BJ (cell line): ENCODE measurements around the gene KIAA0232. TPM values are rescaled to one million over a fixed set of nuclear protein-coding genes. Genes with fewer than 3 reads are reported as not detected.

Experiments used
- CTCF ChIA-PET: fragments of 350-600 bp; formaldehyde crosslinking; extraction: SDS; loops from one replicate; lab custom pipeline; 2021; ENCODE audit warnings: antibody characterized with exemption, inconsistent platforms; lab: Yijun Ruan, JAX
- POLR2A ChIA-PET: fragments of 300-600 bp; sonication (Branson Sonifier 250); formaldehyde crosslinking; extraction: SDS; loops from one replicate; lab custom pipeline; 2021; ENCODE audit warnings: antibody characterized with exemption; lab: Charles Lee
- DNase-seq: peaks from one replicate; pipeline ENCODE4 v3.0.0-alpha.2; 2011; ENCODE audit warnings: low read depth
- H3K27me3 ChIP-seq: 2 replicates; pipeline ENCODE4 v1.6.0; 2011; ENCODE audit warnings: low read length; ENCODE audit not compliant: control insufficient read depth, insufficient read depth
- H3K36me3 ChIP-seq: 2 replicates; pipeline ENCODE4 v1.5.1; 2011; ENCODE audit warnings: low read length; ENCODE audit not compliant: control insufficient read depth, insufficient read depth
- H3K4me3 ChIP-seq: 2 replicates; pipeline ENCODE4 v1.5.1; 2011; ENCODE audit warnings: low read depth, mild to moderate bottlenecking, control low read depth, low read length
- polyA plus RNA-seq: library from polyadenylated mRNA; depleted of rRNA; stranded (reverse); fragments of >200 nt; gene quantifications from 2 replicates; pipeline ENCODE4 v1.2.3, GENCODE V29; 2011
- TF ChIP-seq, protein P1 (sequence below): IDR thresholded peaks from 2 replicates; pipeline ENCODE4 v1.5.1; 2011; ENCODE audit warnings: low read depth, mild to moderate bottlenecking, control low read depth, inconsistent platforms, low read length, moderate library complexity; ENCODE audit not compliant: insufficient read depth

The KIAA0232 gene
- polyA plus RNA-seq, 1 experiment, result 11.0 TPM

DNA sequence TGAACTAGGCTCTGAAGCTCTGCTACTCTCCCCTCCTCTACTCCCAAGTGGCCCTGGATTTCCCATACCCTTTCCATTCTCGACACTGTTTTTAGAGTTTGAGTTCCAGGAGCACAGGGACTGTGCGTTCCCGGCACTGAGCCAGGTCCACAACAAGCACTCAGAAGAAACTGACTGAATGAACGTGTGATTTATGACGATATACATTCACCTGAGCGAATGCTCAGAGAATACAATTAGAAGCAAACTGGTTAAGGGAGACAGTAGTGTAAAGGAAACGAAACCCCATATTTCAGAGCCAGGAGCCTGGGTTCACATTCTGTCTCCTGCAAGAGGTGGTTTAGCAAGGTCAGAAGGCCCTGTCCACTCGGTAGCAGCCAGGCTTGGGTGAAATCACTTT is 1.4 kb upstream of the KIAA0232 start:
- Histone ChIP-seq H3K4me3 (no peak overlapping the region), H3K36me3 (no peaks in the 10 kb centered on the region), H3K27me3 (peaks cover 3% of the 10 kb centered on the region)
- no peak for DNase-seq
- ChIA-PET CTCF (interaction anchor here (0.7 kb wide), 1 partner anchor 92 kb away, joined by 3 read pairs; no protein-coding TSS in a partner anchor), POLR2A (no interaction called here)
- TF ChIP-seq, protein P1, sequence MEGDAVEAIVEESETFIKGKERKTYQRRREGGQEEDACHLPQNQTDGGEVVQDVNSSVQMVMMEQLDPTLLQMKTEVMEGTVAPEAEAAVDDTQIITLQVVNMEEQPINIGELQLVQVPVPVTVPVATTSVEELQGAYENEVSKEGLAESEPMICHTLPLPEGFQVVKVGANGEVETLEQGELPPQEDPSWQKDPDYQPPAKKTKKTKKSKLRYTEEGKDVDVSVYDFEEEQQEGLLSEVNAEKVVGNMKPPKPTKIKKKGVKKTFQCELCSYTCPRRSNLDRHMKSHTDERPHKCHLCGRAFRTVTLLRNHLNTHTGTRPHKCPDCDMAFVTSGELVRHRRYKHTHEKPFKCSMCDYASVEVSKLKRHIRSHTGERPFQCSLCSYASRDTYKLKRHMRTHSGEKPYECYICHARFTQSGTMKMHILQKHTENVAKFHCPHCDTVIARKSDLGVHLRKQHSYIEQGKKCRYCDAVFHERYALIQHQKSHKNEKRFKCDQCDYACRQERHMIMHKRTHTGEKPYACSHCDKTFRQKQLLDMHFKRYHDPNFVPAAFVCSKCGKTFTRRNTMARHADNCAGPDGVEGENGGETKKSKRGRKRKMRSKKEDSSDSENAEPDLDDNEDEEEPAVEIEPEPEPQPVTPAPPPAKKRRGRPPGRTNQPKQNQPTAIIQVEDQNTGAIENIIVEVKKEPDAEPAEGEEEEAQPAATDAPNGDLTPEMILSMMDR, result no peak

DNA sequence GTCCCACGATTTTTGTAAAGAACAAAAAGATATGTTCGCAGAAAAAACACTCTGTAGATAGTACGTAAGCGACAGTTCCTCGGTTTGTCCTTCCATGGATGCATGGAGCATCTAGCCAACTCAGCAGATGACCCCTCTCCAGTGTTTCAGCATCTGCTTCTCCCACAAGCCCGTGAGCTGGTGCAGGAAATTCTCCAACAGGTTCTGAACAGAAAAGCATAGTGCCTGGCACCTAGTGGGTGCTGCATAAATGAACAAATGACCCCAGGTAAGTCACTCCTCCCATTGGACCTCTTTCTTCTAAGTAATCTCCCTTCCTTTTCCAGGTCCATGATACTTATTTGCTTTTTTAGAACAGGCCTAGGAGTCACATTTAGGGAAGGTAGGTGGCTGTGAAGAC is 966 bp upstream of the KIAA0232 start:
- Histone ChIP-seq H3K4me3 (no peak overlapping the region; the same call in 1 of the 2 replicates), H3K36me3 (no peaks in the 10 kb centered on the region), H3K27me3 (no peaks in the 10 kb centered on the region; the same call in 1 of the 2 replicates)
- no peak for DNase-seq
- TF ChIP-seq, protein P1, result no peak
- ChIA-PET CTCF (interaction anchor here (1.0 kb wide), 1 partner anchor 92 kb away, joined by 3 read pairs; no protein-coding TSS in a partner anchor), POLR2A (no interaction called here)

DNA sequence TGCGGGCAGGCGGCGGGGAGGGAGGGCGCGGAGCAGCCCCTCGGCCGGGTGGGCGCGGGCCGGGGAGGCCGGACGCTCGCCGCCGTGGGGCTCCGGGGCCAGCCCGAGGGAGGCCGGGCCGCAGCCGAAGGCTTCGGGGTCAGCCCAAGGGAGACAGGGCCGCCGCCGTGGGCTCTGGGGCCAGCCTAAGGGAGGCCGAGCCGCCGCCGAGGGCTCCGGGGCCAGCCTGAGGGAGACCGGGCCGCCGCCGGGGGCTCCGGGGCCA is 251 bp downstream of the KIAA0232 start:
- peak overlapping the region; percentile 94 for H3K4me3 ChIP-seq
- CTCF ChIA-PET, result no interaction called here
- H3K27me3 ChIP-seq, result no peaks in the 10 kb centered on the region; the same call in 1 of the 2 replicates
- H3K36me3 ChIP-seq, result no peaks in the 10 kb centered on the region
- POLR2A ChIA-PET, result no interaction called here
- DNase-seq, result no peak
- TF ChIP-seq, protein P1, result no peak

DNA sequence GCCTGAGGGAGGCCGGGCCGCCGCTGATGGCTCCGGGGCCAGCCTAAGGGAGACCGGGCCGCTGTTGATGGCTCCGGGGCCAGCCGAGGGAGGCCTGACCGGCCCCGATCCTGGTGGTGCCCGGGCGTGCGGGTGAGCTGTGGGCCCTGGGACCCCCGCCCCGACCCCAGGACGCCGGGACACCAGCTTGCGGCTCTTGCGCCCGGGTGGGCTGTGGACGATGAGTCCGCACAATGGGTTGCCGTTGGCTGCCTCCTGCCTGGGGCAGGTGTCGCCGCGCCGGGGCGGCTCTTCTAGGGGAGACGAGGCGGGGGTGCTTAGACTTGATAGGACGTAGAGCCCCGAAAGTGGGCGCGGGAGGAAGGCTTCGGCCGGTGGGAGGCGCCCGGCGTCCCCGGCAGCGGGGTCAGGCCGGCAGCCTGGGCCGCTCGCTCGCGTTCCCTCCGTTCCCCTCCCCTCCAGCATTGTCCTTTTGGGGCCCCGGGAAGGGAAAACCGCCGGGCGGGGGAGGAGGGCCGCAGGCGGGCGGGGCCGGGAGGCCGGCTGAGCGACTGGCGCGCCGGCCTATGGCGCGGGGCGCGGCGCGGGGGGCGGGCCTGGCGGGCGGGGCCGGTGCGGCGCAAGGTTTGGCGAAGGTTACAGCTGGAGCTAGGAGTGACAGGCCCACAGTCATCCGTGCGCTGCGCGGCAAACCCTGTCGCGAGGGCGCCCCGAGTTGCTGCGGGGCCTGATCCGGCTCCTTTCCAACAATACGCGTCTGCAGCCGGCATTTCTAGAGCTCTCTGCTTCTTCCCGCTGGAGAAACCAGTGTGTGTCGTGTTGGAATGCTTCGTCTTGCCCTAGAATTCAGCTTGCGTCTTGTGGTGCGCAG is 819 bp downstream of the KIAA0232 start:
- CTCF ChIA-PET, result interaction anchor here (1.2 to 2.0 kb wide), 3 partner anchors 14 to 90 kb away, joined by 4 to 10 read pairs (median 6); no protein-coding TSS in a partner anchor
- TF ChIP-seq, protein P1, result peak; percentile 16

DNA sequence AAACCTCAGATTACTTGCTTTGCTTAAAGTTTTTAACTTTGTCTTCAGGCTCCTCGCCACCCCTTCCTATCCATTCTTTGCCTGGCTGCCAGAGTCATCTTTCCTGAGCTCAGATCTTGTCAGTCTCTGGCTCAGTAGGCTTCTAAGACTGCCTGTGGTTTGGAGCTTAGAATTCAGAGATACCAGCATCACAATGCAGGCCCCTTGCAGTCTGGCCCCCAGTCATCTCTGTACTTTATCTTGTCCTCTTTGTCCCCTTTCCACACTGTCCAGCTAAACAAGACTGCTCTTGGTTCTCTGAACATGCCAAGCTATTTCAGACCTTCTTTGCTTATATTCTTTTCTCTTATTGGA is 3.0 kb downstream of the KIAA0232 start:
- Histone ChIP-seq H3K27me3 (no peaks in the 10 kb centered on the region; the same call in 1 of the 2 replicates), H3K36me3 (no peaks in the 10 kb centered on the region), H3K4me3 (no peak overlapping the region)
- DNase-seq, result no peak
- ChIA-PET CTCF (interaction anchor here (0.8 kb wide), 1 partner anchor 89 kb away, joined by 4 read pairs; no protein-coding TSS in a partner anchor), POLR2A (no interaction called here)
- TF ChIP-seq, protein P1, result no peak

More for the DNA sequence above, 819 bp downstream of the KIAA0232 start:
- DNase-seq, result peak; percentile 23
- H3K4me3 ChIP-seq, result peak overlapping the region; percentile 94
- POLR2A ChIA-PET, result no interaction called here
- no peaks in the 10 kb centered on the region for H3K36me3 ChIP-seq
- no peaks in the 10 kb centered on the region; the same call in 1 of the 2 replicates for H3K27me3 ChIP-seq
